ENCODE measurements around the gene C19orf81. TPM values are rescaled to one million over a fixed set of nuclear protein-coding genes. Genes with fewer than 3 reads are reported as not detected.

Gene C19orf81
- polyA plus RNA-seq, 1 donor from 2014 or later, result 28.3 TPM

DNA sequence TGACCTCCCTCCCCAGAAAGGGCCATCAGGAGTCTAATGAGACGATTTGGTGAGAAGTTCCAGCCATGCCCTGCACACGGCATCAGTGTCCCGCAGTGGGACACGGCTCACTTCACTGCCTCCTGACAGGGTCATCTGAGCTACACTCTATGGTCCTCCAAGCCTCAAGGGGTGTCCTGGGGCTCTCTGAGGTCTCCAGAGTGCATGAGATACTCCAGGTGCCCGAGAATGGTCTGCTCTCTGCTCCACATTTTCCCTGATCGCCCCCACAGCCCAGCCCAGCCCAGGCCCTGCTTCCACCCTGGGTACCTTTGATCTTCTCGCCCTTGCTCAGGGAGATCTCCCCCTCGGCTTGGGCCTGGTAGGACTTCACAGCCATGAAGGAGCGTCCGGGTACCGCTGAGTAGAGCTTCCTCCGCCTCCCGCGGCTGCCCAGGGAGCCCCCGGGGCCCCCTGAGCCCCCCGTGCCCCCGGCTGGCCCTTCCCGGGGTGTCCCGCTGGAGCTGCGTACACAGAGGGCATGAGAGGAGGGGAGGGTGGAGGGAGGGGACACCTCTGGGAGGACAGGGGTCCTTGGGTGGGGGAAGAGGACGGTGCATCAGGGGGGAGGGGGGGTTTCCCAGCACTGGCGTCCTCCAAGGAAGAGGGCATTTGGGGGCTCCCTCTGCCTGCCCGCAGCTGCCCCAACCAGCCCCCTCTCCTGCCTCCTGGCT, 53.1 kb downstream of the C19orf81 start:
- H3K27me3 ChIP-seq (ENCODE audit: insufficient read depth, low read depth, low read length), result no peaks in the 10 kb centered on the region
- TF ChIP-seq POLR2AphosphoS5 (IDR thresholded peaks at IDR 0.05), result no peak
- TF ChIP-seq EP300 (conservative IDR thresholded peaks at IDR 0.05; ENCODE audit: poor library complexity, severe bottlenecking), result no peak
- TF ChIP-seq, protein P1, sequence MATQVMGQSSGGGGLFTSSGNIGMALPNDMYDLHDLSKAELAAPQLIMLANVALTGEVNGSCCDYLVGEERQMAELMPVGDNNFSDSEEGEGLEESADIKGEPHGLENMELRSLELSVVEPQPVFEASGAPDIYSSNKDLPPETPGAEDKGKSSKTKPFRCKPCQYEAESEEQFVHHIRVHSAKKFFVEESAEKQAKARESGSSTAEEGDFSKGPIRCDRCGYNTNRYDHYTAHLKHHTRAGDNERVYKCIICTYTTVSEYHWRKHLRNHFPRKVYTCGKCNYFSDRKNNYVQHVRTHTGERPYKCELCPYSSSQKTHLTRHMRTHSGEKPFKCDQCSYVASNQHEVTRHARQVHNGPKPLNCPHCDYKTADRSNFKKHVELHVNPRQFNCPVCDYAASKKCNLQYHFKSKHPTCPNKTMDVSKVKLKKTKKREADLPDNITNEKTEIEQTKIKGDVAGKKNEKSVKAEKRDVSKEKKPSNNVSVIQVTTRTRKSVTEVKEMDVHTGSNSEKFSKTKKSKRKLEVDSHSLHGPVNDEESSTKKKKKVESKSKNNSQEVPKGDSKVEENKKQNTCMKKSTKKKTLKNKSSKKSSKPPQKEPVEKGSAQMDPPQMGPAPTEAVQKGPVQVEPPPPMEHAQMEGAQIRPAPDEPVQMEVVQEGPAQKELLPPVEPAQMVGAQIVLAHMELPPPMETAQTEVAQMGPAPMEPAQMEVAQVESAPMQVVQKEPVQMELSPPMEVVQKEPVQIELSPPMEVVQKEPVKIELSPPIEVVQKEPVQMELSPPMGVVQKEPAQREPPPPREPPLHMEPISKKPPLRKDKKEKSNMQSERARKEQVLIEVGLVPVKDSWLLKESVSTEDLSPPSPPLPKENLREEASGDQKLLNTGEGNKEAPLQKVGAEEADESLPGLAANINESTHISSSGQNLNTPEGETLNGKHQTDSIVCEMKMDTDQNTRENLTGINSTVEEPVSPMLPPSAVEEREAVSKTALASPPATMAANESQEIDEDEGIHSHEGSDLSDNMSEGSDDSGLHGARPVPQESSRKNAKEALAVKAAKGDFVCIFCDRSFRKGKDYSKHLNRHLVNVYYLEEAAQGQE (IDR thresholded peaks at IDR 0.05; ENCODE audit: borderline replicate concordance), result no peak
- no peaks in the 10 kb centered on the region for H3K9me2 ChIP-seq (ENCODE audit: insufficient read depth, low read length)
- H4K20me1 ChIP-seq (ENCODE audit: insufficient read depth), result no peaks in the 10 kb centered on the region
- H2AFZ ChIP-seq (ENCODE audit: low read depth, low read length), result no peak overlapping the region
- no peak overlapping the region for H3K4me2 ChIP-seq (ENCODE audit: low read length)
- no peaks in the 10 kb centered on the region for H3K36me3 ChIP-seq (ENCODE audit: insufficient read depth, low read length)
- H3K27ac ChIP-seq (ENCODE audit: low read length), result no peak overlapping the region
- no peaks in the 10 kb centered on the region for H3K9me3 ChIP-seq (ENCODE audit: low read length)
- no peak overlapping the region for H3K4me3 ChIP-seq (ENCODE audit: low read length)
- H3K9ac ChIP-seq (ENCODE audit: low read length), result no peak overlapping the region
- H3F3A ChIP-seq (ENCODE audit: insufficient read depth, low read length, poor library complexity, severe bottlenecking), result no peaks in the 10 kb centered on the region
- H3K79me2 ChIP-seq (replicated peaks; ENCODE audit: insufficient read depth, low read length), result no peaks in the 10 kb centered on the region

DNA sequence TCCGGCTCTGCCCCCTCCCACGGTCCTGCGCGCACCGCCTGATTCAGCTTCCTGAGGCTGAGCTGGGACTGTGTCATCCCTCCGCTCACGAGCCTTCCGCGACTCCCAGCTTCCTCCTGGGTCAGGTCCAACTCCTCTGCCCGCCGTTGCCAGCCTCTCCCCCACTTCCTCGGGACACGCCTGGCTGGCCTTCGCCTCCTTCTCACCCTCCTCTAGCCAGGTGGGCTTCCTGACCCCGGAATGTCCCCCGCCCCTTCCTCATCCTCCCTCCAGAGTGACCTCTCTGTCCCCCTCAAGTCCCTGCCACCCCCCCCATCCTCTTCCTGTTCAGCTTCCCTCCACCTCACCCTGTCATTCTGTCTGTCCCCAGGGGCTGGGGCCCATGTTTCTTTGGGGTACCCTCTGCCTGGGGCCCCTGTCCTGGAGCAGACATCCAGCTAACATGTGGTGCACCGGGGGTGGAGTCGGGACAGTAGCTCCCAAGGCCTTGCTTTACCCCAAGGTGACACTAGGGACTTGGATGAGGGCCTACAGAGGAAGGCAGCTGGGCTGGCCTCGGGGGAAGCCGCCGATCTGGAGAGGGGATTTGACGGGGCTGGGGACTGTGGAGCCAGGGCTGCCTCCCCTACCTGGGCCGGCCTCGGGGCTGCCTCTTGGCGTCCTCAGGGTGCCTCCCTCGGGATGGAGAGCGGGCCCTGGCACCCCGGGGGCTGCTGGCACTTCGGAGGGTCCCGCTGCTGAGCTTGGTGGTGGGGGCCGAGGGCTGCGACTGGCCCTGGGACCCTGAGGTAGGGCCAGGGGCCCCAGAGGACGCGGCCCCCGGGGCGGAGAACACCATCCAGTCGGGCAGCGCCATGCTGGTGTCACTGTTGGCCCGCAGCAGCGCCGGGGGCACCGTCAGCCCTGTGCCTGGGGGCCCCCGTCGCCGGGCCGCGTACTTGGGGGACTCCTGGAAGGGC, 53.9 kb downstream of the C19orf81 start:
- H3K4me3 ChIP-seq (ENCODE audit: low read length), result no peak overlapping the region
- TF ChIP-seq, protein P2, sequence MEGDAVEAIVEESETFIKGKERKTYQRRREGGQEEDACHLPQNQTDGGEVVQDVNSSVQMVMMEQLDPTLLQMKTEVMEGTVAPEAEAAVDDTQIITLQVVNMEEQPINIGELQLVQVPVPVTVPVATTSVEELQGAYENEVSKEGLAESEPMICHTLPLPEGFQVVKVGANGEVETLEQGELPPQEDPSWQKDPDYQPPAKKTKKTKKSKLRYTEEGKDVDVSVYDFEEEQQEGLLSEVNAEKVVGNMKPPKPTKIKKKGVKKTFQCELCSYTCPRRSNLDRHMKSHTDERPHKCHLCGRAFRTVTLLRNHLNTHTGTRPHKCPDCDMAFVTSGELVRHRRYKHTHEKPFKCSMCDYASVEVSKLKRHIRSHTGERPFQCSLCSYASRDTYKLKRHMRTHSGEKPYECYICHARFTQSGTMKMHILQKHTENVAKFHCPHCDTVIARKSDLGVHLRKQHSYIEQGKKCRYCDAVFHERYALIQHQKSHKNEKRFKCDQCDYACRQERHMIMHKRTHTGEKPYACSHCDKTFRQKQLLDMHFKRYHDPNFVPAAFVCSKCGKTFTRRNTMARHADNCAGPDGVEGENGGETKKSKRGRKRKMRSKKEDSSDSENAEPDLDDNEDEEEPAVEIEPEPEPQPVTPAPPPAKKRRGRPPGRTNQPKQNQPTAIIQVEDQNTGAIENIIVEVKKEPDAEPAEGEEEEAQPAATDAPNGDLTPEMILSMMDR (IDR thresholded peaks at IDR 0.05; ENCODE audit: poor library complexity, severe bottlenecking), result no peak
- TF ChIP-seq, protein P1 (IDR thresholded peaks at IDR 0.05; ENCODE audit: borderline replicate concordance), result no peak
- TF ChIP-seq MXI1 (conservative IDR thresholded peaks at IDR 0.05; ENCODE audit: poor library complexity, severe bottlenecking), result no peak
- no peak for TF ChIP-seq RAD21 (conservative IDR thresholded peaks at IDR 0.05)
- no peak for TF ChIP-seq EP300 (conservative IDR thresholded peaks at IDR 0.05; ENCODE audit: poor library complexity, severe bottlenecking)
- no peak for TF ChIP-seq EZH2 (IDR thresholded peaks at IDR 0.05; ENCODE audit: borderline replicate concordance, insufficient read depth, low read length, poor library complexity, severe bottlenecking)
- TF ChIP-seq SMC3 (conservative IDR thresholded peaks at IDR 0.05; ENCODE audit: poor library complexity), result no peak
- TF ChIP-seq POLR2AphosphoS5 (IDR thresholded peaks at IDR 0.05), result no peak
- no peak for TF ChIP-seq TAF1 (IDR thresholded peaks at IDR 0.05; ENCODE audit: low read depth)
- H3K27me3 ChIP-seq (ENCODE audit: insufficient read depth, low read depth, low read length), result no peaks in the 10 kb centered on the region
- no peak overlapping the region for H3K27ac ChIP-seq (ENCODE audit: low read length)
- H3K4me2 ChIP-seq (ENCODE audit: low read length), result no peak overlapping the region
- no peaks in the 10 kb centered on the region for H4K20me1 ChIP-seq (ENCODE audit: insufficient read depth)
- no peaks in the 10 kb centered on the region for H3K9me3 ChIP-seq (ENCODE audit: low read length)
- H3K36me3 ChIP-seq (ENCODE audit: insufficient read depth, low read length), result no peaks in the 10 kb centered on the region
- no peak overlapping the region for H3K9ac ChIP-seq (ENCODE audit: low read length)
- H2AFZ ChIP-seq (ENCODE audit: low read depth, low read length), result no peak overlapping the region
- no peaks in the 10 kb centered on the region for H3K79me2 ChIP-seq (replicated peaks; ENCODE audit: insufficient read depth, low read length)
- H3K9me2 ChIP-seq (ENCODE audit: insufficient read depth, low read length), result no peaks in the 10 kb centered on the region
- H3F3A ChIP-seq (ENCODE audit: insufficient read depth, low read length, poor library complexity, severe bottlenecking), result no peaks in the 10 kb centered on the region
